NCI-H2196 (cell line): ENCODE results near the gene BCOR.

Experiments used
- DNase-seq: peaks from one replicate; lab custom pipeline; 2025; ENCODE audit not compliant: unreplicated experiment; lab: John Stamatoyannopoulos, UW

Gene BCOR

GRCh38 chrX:40116925-40117324 lies 19.2 kb upstream of the BCOR start:
- DNase-seq = no peak

GRCh38 chrX:40112996-40113395 lies 15.2 kb upstream of the BCOR start:
- no peak for DNase-seq

- no peak for DNase-seq
Observed at GRCh38 chrX:40111868-40112267, 14.1 kb upstream of the BCOR start.

- peak; percentile 57 for DNase-seq
Observed at GRCh38 chrX:40109288-40110008, 11.7 kb upstream of the BCOR start.

- peak; percentile 69 for DNase-seq
Observed at GRCh38 chrX:40108959-40109287, 11.2 kb upstream of the BCOR start.

GRCh38 chrX:40108162-40108958 lies 10.6 kb upstream of the BCOR start:
- no peak for DNase-seq

GRCh38 chrX:40107291-40108161 lies 9.8 kb upstream of the BCOR start:
- DNase-seq = peak; percentile 63

- DNase-seq = no peak
Observed at GRCh38 chrX:40106676-40107290, 9.0 kb upstream of the BCOR start.

GRCh38 chrX:40105835-40106675 lies 8.3 kb upstream of the BCOR start:
- DNase-seq = peak; percentile 73

- no peak for DNase-seq
Observed at GRCh38 chrX:40104985-40105834, 7.5 kb upstream of the BCOR start.

- DNase-seq = no peak
Observed at GRCh38 chrX:40104630-40104984, 6.8 kb upstream of the BCOR start.

GRCh38 chrX:40103565-40104323 lies 6.0 kb upstream of the BCOR start:
- DNase-seq = no peak

- no peak for DNase-seq
Observed at GRCh38 chrX:40102393-40103381, 4.9 kb upstream of the BCOR start.

- no peak for DNase-seq
Observed at GRCh38 chrX:40101430-40101802, 3.7 kb upstream of the BCOR start.

GRCh38 chrX:40100537-40101429 lies 3.0 kb upstream of the BCOR start:
- no peak for DNase-seq

- DNase-seq = peak; percentile 25
Observed at GRCh38 chrX:40100141-40100536, 2.4 kb upstream of the BCOR start.
